Embryonic facial prominence (tissue), 1 donor: Measurements from ENCODE around the gene TECPR2.

Experiments used
- DNase-seq: peaks from one replicate; pipeline ENCODE4 v3.0.0-alpha.2; 2016; ENCODE audit errors: extremely low spot score

TECPR2 gene

GRCh38 chr14:102464846-102465341 is 102.2 kb downstream of the TECPR2 start:
- no peak for DNase-seq

GRCh38 chr14:102469261-102469660 is 106.5 kb downstream of the TECPR2 start:
- no peak for DNase-seq

DNA sequence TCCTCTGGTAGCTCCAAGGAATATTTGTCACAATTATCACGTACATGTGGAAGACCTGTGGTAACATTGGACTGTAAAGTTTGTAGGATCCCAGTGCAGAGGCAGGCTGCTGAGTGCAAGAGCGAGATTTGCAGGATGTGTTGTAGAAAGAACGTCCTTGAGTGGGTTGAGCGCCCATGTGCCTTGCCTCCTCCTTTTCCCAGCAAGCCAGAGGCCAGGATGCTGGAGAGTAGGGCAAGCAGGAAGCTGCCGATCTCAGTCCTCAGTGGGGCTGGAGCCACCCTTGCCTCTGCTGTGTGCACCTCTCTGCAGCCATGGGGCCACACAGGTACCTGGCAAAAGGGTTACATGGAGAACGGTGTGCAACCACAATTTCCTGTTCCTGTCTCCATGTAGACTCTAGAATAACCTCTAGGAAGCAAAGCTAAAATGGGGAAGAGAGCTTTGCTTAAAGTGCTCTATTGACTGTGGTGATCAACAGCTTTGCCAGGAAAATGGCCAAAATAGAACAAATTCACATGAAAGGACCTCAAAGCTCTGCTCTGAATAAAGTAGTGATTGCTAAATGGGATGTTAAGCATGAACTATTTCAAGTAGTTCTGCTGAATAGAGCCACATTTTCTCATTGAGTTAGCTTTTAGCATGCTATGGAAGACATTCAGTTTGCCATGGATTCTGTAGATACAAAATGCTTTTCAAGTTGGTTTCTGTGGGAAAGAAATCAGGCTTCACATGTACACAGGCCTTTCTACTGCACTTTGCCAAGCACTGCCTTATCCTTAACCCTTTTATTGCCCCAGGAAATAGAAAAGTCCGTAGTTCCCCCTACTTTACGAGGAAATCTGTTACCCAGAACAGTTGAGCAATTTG is 109.4 kb downstream of the TECPR2 start:
- DNase-seq, result no peak

- no peak for DNase-seq
Observed at GRCh38 chr14:102472791-102473150, 110.0 kb downstream of the TECPR2 start.

DNA sequence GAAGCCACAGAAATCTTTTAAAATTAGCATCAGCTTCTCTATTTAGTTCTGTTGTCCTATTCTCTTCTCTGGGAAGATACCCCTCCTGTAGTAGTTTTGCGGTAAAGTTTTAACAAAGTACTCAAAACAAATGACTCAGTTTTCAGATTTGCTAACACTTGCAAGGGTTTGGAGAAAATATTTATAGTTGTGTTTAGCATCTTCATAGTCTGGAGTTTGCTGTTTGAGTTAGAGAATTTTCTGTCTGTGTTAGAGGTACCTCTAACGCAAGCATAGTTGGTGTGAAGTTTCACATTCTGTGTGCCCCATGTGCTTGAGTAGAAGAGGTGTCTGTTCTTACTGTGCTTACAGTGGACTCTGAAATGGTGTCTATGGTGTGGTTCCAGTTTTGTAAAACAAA is 110.8 kb downstream of the TECPR2 start:
- DNase-seq, result no peak

DNA sequence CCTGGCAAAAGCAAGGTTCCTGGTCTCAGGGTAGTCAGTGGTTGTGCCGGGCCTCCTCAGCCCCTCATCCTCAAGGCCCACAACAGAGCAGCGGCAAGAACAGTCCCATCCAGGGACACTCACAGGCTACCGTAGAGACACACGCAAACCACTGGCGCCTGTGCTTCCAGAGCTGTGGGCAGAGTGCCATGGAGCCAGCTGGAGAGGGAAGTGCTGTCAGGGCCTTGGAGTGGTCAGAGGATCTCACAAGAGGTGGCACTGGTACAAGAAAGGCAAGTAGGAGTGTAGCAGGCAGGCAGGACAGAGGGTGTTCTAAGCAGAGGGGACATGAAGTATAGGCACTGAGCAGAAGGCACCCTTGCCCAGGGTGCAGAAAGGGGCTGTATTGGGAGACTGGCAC is 112.2 kb downstream of the TECPR2 start:
- DNase-seq, result no peak

GRCh38 chr14:102479107-102479506 is 116.4 kb downstream of the TECPR2 start:
- DNase-seq, result no peak

DNA sequence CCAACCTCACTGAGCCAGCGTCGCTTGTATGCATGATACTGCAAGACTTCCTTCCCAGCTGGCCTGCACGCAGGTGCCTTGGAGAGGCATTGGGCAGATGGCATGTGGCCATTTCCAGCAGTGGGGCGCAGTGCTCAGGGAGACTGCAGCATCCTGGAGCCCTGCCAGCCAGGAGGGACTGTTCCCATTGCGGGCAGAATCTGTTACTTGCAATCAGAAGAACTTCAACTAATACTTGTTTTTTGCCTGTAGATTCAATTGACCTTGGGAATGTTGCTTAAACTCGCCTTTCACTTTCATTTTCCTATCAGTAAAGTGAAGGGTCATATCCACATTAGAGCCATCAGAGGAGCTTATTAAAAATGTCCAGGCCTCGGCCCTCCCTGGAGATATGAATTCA is 117.0 kb downstream of the TECPR2 start:
- DNase-seq, result no peak

- no peak for DNase-seq
Observed at GRCh38 chr14:102481371-102481770, 118.6 kb downstream of the TECPR2 start.

DNA sequence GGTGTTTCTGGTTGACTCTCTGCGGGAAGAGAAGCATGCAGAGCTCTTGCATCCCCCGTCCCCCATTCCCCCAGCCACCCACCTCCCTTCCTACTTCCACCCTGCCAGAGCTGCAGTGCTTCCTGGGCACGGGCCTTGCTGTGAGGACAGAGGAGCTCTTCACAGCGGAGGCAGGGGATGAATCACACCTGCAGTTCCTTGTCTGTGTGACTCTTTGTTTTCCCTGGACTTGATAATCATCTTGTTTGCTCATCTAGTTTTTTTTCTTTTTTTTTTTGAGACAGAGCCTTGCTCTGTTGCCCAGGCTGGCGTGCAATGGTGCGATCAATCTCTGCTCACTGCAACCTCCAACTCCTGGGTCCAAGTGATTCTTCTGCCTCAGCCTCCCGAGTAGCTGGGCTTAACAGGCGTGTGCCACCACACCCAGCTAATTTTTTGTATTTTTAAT is 119.1 kb downstream of the TECPR2 start:
- DNase-seq, result no peak

- no peak for DNase-seq
Observed at GRCh38 chr14:102484316-102484715, 121.6 kb downstream of the TECPR2 start.

DNA sequence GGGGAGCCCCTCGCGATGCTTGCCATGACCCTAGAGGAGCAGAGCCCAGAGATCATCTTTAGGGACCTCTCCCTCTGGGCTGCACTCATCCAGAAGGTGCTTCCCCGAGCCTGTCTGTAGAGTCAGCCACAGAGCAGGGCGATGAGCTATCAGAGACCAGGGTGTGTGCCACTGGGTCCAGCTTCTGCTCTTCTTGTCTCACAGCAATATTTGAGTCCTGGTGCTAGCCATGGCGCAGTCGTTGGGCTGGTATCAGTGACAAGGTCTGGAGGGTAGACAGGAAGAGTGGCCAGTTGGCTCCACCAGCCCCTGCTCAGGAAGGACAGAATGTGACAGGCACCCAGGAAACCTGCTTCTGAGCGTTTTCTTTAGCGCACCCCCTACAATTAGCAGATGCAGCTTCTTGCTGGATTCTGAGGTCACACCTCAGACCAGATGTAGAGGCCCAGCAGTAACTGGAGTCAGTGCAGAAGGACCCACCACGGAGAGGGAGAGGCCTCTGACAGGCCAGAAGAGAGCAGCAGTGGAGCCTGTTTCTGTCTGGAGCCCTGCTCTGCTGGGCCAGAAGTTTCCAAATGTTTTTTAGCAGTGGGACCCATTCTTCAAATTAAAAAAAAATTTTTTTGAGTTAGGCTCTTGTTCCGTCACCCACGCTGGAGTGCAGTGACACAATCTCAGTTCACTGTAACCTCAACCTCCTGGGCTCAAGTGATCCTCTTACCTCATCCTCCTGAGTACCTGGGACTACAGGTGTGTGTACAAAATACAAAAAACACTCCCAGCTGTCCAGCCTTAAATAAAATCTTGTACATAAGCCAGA is 123.2 kb downstream of the TECPR2 start:
- no peak for DNase-seq

DNA sequence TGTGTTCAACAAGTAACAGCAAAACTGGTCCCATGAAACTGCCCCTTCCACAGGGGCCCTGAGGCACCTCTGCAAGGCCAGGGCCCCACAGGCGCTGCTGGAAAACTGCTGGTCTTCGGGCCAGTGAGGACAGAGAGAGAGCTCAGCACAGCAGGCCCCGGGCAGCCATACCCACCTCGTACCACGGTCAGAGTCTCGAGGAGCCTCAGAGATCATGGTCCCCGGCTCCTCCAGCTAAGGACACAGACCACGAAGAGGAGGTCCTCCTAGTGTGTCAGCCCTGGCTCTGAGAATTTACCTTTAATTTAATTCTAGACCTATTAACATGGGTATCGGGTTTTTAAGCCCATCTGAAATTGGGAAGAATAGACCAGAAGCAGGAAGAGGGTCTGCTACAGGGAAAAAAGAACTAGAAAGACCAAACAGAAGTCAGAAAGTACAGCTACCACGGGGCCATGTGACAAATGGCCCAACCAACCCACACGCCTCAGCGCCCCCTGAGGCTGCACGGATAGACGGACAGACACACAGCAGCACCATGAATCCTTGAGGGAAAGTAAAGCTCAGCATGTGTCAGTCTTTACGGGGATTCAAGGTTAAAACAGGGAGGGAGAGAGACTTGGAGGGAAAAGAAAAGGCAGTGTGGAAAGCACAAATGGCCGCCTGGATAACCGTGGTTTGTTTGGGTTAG is 123.9 kb downstream of the TECPR2 start:
- no peak for DNase-seq

DNA sequence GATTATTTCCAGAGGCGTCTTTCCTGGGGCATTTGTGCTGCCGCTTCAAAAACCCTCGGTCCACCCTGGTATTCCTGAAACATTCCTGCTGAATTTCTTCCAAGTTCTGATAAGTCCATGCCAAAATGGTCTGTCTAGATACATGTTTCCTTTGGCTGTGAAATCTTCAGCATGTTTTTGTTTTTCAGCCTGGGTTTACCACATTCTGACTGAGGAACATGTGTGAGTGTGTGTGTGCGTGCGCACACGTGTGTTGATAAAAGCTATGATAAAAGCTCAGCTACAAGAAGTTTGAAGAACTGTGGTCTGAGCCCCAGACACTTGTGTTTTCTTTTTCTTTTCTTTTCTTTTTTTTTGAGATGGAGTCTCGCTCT is 124.5 kb downstream of the TECPR2 start:
- DNase-seq, result no peak

DNA sequence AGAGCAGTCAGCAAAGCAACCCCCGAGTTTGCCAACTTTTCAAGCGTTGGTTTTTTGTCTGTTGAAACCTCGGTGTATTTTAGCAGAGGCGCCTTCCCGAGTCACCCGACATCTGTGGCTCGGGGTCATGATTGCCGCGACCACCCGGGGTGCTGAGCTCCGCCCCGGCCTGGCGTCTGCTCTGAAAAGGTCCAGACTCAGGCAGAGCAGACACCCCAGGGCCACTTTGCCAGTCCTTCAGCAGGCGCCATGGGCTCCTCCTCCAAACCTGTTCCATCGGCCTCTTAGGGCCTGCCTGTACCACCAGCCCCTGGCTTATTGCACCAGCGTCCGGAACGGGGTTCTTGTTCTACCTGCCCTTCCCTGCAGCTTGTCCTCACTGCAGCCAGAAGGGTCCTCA is 127.7 kb downstream of the TECPR2 start:
- DNase-seq, result no peak

GRCh38 chr14:102491366-102491765 is 128.6 kb downstream of the TECPR2 start:
- no peak for DNase-seq

- DNase-seq, result no peak
Observed at GRCh38 chr14:102491786-102492530, 129.2 kb downstream of the TECPR2 start.

DNA sequence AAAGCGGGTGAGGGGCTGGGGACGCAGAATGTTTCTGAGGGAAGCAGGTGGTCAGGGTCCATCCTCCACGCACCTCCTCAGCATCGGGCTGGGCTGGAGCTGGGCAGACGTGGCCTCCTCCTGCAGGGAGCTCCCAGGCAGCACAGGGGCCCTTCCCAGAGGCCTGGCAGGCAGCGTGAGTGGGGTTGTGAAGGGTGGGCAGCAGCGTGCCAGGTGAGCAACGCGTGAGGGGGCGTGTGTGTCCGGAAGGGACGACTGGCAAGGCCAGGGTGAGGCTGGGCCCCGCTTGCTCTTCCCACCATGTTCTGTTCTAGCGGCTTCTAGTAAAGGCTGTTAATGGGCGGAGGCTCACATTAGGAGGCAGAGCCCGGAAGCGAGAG is 129.8 kb downstream of the TECPR2 start:
- DNase-seq, result no peak

- DNase-seq, result no peak
Observed at GRCh38 chr14:102493096-102493495, 130.4 kb downstream of the TECPR2 start.

GRCh38 chr14:102493585-102493984 is 130.8 kb downstream of the TECPR2 start:
- no peak for DNase-seq

DNA sequence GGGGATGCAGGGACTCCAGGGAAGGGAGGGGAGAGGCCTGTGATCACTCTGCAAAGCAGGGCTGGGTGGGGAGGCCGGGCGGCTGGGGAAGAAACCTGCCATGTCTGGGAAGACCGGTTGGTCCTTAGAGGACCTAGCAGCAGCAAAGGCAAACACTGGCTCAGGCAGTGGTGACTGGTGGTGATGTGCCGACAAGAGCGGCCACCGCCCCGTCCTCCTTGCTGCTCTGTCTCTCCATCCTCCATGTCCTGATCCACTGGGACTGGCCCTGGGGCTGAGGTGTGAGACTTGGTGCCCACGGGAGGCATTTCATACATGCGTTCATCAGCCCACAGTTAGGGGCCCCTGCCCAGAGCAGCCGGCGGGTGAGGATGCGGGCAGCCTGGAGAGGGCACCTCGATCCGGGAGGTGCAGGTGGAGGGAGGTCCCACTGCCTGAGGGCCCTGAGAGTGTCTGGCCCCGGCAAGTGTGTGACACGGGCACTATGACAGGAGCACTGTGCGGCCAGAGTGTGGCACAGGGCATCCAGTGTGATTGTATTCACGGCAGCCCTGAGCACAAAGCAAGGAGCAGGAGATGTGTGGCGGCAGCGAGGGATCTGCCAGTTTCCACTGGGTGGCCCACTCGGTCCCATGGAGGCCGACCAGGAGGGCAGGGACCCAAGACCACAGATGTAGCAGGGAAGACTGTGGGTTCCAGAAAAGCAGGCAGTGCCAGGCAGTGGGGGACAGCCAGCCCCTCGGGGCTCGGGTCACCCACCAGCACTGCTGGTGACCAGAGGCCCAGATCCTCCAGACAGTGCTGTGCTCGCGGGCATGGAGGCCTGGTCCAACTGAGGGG is 133.0 kb downstream of the TECPR2 start:
- no peak for DNase-seq
